ENCODE data around the gene IQCF6.

The IQCF6 gene

DNA sequence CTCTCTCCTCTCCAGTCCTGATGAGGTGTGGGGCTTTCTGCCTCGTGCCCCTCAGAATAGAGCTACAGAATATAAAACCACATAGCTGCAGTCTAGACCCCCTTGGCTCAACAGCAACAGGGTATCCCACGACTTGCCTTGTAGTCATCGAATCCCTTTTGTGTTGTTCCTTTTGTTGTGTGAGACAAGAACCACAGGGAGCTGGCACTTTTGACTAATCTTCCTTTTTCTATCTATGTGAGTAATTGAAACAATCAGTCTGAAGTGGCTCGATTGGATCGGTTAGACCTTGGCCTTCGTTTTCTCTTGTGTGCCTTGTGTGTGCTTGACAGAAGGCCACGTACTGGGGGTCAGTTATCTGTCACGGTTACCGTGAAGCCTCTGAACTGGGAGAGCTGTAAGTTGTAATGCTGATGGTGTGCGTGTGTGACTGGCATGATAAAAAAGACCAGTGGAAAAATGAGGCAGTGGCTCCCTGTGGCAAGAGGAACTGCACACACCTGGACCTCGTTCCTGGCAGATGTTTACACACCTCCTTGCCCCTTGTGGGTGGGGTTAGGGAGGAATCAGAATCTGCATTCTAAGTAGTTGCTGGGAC lies 23.2 kb upstream of the IQCF6 start:
- TF ChIP-seq POLR2AphosphoS5 (IDR thresholded peaks at IDR 0.05; ENCODE audit: low read depth, low read length) (no peak), TAF1 (IDR thresholded peaks at IDR 0.05; ENCODE audit: borderline replicate concordance, insufficient read depth, low read length) (no peak), SIN3A (IDR thresholded peaks at IDR 0.05; ENCODE audit: borderline replicate concordance, insufficient read depth, low read length) (no peak), FOXP2 (optimal IDR thresholded peaks at IDR 0.05; ENCODE audit: borderline replicate concordance, extremely low read depth, extremely low read length, insufficient read depth) (no peak)
- TF ChIP-seq, protein P1, sequence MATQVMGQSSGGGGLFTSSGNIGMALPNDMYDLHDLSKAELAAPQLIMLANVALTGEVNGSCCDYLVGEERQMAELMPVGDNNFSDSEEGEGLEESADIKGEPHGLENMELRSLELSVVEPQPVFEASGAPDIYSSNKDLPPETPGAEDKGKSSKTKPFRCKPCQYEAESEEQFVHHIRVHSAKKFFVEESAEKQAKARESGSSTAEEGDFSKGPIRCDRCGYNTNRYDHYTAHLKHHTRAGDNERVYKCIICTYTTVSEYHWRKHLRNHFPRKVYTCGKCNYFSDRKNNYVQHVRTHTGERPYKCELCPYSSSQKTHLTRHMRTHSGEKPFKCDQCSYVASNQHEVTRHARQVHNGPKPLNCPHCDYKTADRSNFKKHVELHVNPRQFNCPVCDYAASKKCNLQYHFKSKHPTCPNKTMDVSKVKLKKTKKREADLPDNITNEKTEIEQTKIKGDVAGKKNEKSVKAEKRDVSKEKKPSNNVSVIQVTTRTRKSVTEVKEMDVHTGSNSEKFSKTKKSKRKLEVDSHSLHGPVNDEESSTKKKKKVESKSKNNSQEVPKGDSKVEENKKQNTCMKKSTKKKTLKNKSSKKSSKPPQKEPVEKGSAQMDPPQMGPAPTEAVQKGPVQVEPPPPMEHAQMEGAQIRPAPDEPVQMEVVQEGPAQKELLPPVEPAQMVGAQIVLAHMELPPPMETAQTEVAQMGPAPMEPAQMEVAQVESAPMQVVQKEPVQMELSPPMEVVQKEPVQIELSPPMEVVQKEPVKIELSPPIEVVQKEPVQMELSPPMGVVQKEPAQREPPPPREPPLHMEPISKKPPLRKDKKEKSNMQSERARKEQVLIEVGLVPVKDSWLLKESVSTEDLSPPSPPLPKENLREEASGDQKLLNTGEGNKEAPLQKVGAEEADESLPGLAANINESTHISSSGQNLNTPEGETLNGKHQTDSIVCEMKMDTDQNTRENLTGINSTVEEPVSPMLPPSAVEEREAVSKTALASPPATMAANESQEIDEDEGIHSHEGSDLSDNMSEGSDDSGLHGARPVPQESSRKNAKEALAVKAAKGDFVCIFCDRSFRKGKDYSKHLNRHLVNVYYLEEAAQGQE (IDR thresholded peaks at IDR 0.05; ENCODE audit: insufficient read depth in 1 of 2, low read depth in 2 of 2, low read length in 2 of 2): no peak

DNA sequence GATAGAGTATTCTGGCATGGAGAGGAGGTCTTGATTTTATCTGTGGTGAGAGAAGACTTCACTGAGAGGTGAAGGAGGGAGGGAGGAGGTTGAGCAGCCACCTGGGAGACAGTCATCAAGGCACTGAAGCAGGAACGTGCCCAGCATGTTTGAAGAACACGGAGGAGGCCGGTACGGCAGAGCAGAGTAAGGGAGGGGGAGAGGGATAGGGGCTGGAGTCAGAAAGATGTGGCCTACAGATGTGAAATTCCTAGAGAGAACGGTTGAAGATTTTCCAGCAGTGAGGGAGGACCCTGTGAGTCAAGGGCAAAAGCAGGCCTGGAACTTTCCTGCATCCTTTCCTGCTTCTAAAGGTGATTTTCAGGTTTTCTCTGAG lies 21.7 kb upstream of the IQCF6 start:
- TF ChIP-seq FOXP2 (optimal IDR thresholded peaks at IDR 0.05; ENCODE audit: borderline replicate concordance, extremely low read depth, extremely low read length, insufficient read depth) (no peak), TAF1 (IDR thresholded peaks at IDR 0.05; ENCODE audit: borderline replicate concordance, insufficient read depth, low read length) (no peak), POLR2AphosphoS5 (IDR thresholded peaks at IDR 0.05; ENCODE audit: low read depth, low read length) (no peak), SIN3A (IDR thresholded peaks at IDR 0.05; ENCODE audit: borderline replicate concordance, insufficient read depth, low read length) (no peak)
- TF ChIP-seq, protein P1 (IDR thresholded peaks at IDR 0.05; ENCODE audit: insufficient read depth in 1 of 2, low read depth in 2 of 2, low read length in 2 of 2): no peak

DNA sequence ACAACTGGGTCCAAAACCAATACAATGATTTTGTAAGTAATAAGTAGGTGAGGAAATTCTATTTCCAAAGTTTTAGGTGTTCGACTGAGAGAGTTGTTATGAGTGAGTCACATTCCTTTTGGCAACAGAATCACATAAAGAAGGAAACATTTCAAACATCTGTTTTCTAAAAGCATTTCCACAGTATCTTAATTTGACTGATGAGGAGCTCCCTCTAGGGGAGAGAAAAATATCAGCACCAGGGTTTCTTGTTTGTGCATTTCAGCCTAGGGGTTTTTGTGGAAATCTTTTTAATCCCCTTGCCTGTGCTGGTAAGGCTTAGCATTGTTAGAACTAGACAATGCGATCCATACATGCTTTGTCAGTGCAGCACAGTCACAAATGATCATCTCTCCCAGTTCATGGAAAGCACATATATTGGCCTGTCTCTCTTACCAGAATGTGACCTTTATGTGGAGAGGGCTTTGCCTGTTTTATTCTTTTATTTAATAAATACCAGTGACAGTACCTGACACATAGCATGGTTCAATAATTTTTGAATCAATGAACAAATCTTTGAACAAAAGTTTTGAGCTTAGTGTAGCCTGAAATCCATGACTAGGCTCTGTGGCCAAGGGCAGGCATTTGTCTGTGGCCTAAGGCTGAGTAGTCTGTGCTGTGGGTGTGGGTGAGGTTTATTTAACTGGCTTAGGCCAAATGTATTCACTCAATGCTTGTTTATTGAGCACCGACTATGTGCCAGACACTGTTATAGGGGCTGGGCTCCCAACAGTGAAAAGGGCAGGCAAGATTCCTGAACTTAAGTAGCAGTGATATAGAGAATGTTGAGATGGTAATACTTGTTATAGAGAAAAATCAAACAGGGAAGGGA lies 21.1 kb upstream of the IQCF6 start:
- TF ChIP-seq SIN3A (IDR thresholded peaks at IDR 0.05; ENCODE audit: borderline replicate concordance, insufficient read depth, low read length): no peak
- TF ChIP-seq, protein P1 (IDR thresholded peaks at IDR 0.05; ENCODE audit: insufficient read depth in 1 of 2, low read depth in 2 of 2, low read length in 2 of 2): no peak
- TF ChIP-seq TAF1 (IDR thresholded peaks at IDR 0.05; ENCODE audit: borderline replicate concordance, insufficient read depth, low read length): no peak
- no peak for TF ChIP-seq FOXP2 (optimal IDR thresholded peaks at IDR 0.05; ENCODE audit: borderline replicate concordance, extremely low read depth, extremely low read length, insufficient read depth)
- no peak for TF ChIP-seq POLR2AphosphoS5 (IDR thresholded peaks at IDR 0.05; ENCODE audit: low read depth, low read length)

DNA sequence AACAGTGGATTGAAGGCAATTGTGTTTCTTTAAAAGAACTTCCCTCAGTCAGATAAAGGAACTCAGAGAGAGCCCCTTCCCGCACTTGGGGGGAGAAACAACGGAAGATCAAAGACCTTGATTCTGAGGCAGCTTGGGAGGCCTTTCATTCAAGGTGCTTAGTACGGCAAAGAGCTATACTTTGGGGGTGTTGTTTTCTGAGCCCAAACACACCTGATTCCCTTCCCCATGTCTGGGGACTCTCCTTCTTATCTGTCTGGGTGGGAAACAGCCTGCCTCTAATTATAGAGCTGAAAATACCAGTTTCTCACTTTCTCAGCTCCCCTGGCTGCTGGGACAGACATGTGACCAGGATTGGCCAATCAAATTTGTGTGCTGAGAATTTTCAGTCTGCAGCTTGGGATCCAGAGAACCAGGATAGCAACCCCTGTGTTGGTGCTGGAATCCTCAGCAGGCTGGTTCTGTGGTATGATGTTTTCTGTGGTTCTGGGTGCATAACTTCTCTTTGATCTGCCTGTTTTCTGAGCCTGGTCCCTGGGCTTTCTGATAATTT lies 19.4 kb upstream of the IQCF6 start:
- no peak for TF ChIP-seq TAF1 (IDR thresholded peaks at IDR 0.05; ENCODE audit: borderline replicate concordance, insufficient read depth, low read length)
- no peak for TF ChIP-seq POLR2AphosphoS5 (IDR thresholded peaks at IDR 0.05; ENCODE audit: low read depth, low read length)
- TF ChIP-seq SIN3A (IDR thresholded peaks at IDR 0.05; ENCODE audit: borderline replicate concordance, insufficient read depth, low read length): no peak
- no peak for TF ChIP-seq FOXP2 (optimal IDR thresholded peaks at IDR 0.05; ENCODE audit: borderline replicate concordance, extremely low read depth, extremely low read length, insufficient read depth)
- TF ChIP-seq, protein P1 (IDR thresholded peaks at IDR 0.05; ENCODE audit: insufficient read depth in 1 of 2, low read depth in 2 of 2, low read length in 2 of 2): no peak
